Lung (tissue), 12 donors: ENCODE measurements around the gene C1QTNF9B. TPM values are rescaled to one million over a fixed set of nuclear protein-coding genes. Genes with fewer than 3 reads are reported as not detected.

ENCODE experiments used
- ATAC-seq: fragments of 200-7000 bp; cut with Tn5 transposase; one replicate; pipeline ENCODE4 v1.9.1; 2020; ENCODE audit warnings: moderate number of reproducible peaks; ENCODE audit not compliant: insufficient read depth, low FRiP score
- DNase-seq, 3 donors: peaks; one replicate each; pipeline ENCODE4 v3.0.0-alpha.2; 2013 to 2017
- H3K27ac ChIP-seq, 2 donors: one replicate each; pipeline ENCODE4 v1.5.1; 2013; ENCODE audit warnings: mild to moderate bottlenecking in 2 of 2, moderate library complexity in 2 of 2, control low read depth in 1 of 2, inconsistent platforms in 1 of 2, low read depth in 1 of 2, low read length in 1 of 2
- H3K27me3 ChIP-seq, 3 donors: one replicate each; pipeline ENCODE4 v1.5.1; 2013; ENCODE audit warnings: low read length in 2 of 3; ENCODE audit not compliant: control insufficient read depth in 3 of 3, insufficient read depth in 3 of 3
- H3K36me3 ChIP-seq, 4 donors: one replicate each; pipeline ENCODE4 v1.5.1; 2013; ENCODE audit warnings: low read length in 4 of 4, mild to moderate bottlenecking in 1 of 4, moderate library complexity in 1 of 4; ENCODE audit not compliant: control insufficient read depth in 4 of 4, insufficient read depth in 4 of 4
- H3K4me1 ChIP-seq, 5 donors: one replicate each; pipeline ENCODE4 v1.5.1; 2013; ENCODE audit warnings: low read length in 5 of 5, mild to moderate bottlenecking in 2 of 5, moderate library complexity in 1 of 5; ENCODE audit not compliant: control insufficient read depth in 5 of 5, insufficient read depth in 5 of 5
- H3K4me3 ChIP-seq: one replicate; pipeline ENCODE4 v1.5.1; 2013; ENCODE audit warnings: mild to moderate bottlenecking, control low read depth, moderate library complexity
- H3K9ac ChIP-seq, 2 donors: one replicate each; pipeline ENCODE4 v1.5.1; 2013; ENCODE audit warnings: low read length in 2 of 2, control low read depth in 1 of 2; ENCODE audit not compliant: insufficient read depth in 1 of 2
- H3K9me3 ChIP-seq, 4 donors: one replicate each; pipeline ENCODE4 v1.5.1; 2013; ENCODE audit warnings: low read length in 3 of 4, mild to moderate bottlenecking in 1 of 4, moderate library complexity in 1 of 4; ENCODE audit not compliant: control insufficient read depth in 4 of 4, insufficient read depth in 3 of 4
- CTCF ChIP-seq: IDR thresholded peaks from 2 replicates; pipeline ENCODE4 v1.5.1; 2012; ENCODE audit warnings: mild to moderate bottlenecking; ENCODE audit errors: control extremely low read depth, extremely low read depth
- WGBS, 2 donors: extraction: QIAGEN DNeasy Blood & Tissue Kit; methylation state at CpG; one replicate each; pipeline ENCODE4 v1.1.7; 2013; 5-methylcytosine and 5-hydroxymethylcytosine counted together
- polyA plus RNA-seq, 2 donors: library from polyadenylated mRNA; stranded (reverse); fragments of 200-250 nt; gene quantifications; one replicate each; pipeline ENCODE4 v1.2.1, GENCODE V29; 2013
- total RNA-seq, 2 donors: library from RNA; depleted of rRNA in 1 of 2; stranded (reverse); fragments of >200 nt in 1 of 2; gene quantifications; one replicate each; pipeline ENCODE4 v1.2.1, GENCODE V29; 2014 to 2021
- donor health status: control.
- donor health status: control.
- donor health status: Bipolar disorder and iron deficiency.
- donor health status: healthy.
- donor health status: DM: yes; HTN: yes; CAD: no.

C1QTNF9B gene
- total and polyA plus RNA-seq, 4 donors, result 0.21 TPM; not detected in 3

GRCh38 chr13:23850134-23850533, 47.2 kb downstream of the C1QTNF9B start:
- no peaks in the 10 kb centered on the region for H3K27me3 ChIP-seq
- H3K4me1 ChIP-seq, result peaks cover 0 to 6% (median 0%) of the 10 kb centered on the region in 5 donors
- no peak for DNase-seq
- 55 to 86% methylated on average over 1 of the region's 1 CpG for WGBS, 2 donors
- H3K9me3 ChIP-seq, result no peaks in the 10 kb centered on the region
- no peak overlapping the region for H3K27ac ChIP-seq
- no peak overlapping the region for H3K4me3 ChIP-seq
- no peak overlapping the region for H3K9ac ChIP-seq
- no peak for ATAC-seq
- peaks cover 0 to 8% (median 2%) of the 10 kb centered on the region in 4 donors for H3K36me3 ChIP-seq
- TF ChIP-seq CTCF, result no peak

- TF ChIP-seq CTCF, result no peak
- H3K9me3 ChIP-seq, result no peaks in the 10 kb centered on the region
- peaks cover 0 to 6% (median 0%) of the 10 kb centered on the region in 5 donors for H3K4me1 ChIP-seq
- H3K9ac ChIP-seq, result no peak overlapping the region
- no peak for DNase-seq
- ATAC-seq, result no peak
- H3K27ac ChIP-seq, result no peak overlapping the region
- no peaks in the 10 kb centered on the region for H3K27me3 ChIP-seq
- H3K4me3 ChIP-seq, result no peak overlapping the region
- WGBS, 2 donors, result 98 to 99% methylated on average over 2 of the region's 2 CpGs
- peaks cover 0 to 8% (median 2%) of the 10 kb centered on the region in 4 donors for H3K36me3 ChIP-seq
These were observed 47.6 kb downstream of the C1QTNF9B start for GRCh38 chr13:23849670-23850069.

- Histone ChIP-seq H3K27ac (no peak overlapping the region), H3K27me3 (no peaks in the 10 kb centered on the region), H3K9ac (no peak overlapping the region), H3K4me1 (peaks cover 0 to 6% (median 0%) of the 10 kb centered on the region in 5 donors), H3K9me3 (no peaks in the 10 kb centered on the region), H3K36me3 (peaks cover 0 to 6% (median 2%) of the 10 kb centered on the region in 4 donors), H3K4me3 (no peak overlapping the region)
- DNase-seq (no peak), ATAC-seq (no peak)
- TF ChIP-seq CTCF, result no peak
- WGBS, 2 donors, result 64 to 79% methylated on average over 8 of the region's 8 CpGs
These were observed 48.6 kb downstream of the C1QTNF9B start for GRCh38 chr13:23848646-23849141.

GRCh38 chr13:23848019-23848418, 49.3 kb downstream of the C1QTNF9B start:
- H3K9ac ChIP-seq, result no peak overlapping the region
- DNase-seq, result no peak
- peaks cover 0 to 6% (median 0%) of the 10 kb centered on the region in 5 donors for H3K4me1 ChIP-seq
- H3K4me3 ChIP-seq, result no peak overlapping the region
- no peaks in the 10 kb centered on the region for H3K9me3 ChIP-seq
- peaks cover 0 to 6% (median 2%) of the 10 kb centered on the region in 4 donors for H3K36me3 ChIP-seq
- TF ChIP-seq CTCF, result no peak
- WGBS, 2 donors, result 84 to 94% methylated on average over 2 of the region's 2 CpGs
- H3K27me3 ChIP-seq, result no peaks in the 10 kb centered on the region
- no peak for ATAC-seq
- no peak overlapping the region for H3K27ac ChIP-seq
